ENCODE data around the gene SLC26A9.

DNA sequence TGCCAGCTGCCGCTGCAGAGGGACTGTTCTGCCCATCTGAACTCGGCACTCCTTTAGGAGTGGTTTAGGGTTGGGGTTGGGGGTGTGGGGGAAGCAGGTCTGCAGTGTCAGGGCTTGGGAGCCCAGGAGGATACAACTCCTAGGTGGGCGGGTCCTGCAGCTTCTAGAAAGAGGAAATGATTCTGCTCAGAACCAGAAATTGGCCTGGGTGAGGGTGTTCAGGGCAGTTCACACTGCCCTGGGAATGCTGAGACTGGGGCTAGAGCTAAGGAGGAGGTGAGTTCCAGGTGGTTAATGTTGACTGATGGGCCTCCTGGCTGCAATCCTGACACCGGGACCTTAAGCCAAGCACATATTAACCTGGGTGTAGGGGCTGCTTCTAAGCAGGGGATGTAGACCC lies 4.8 kb upstream of the SLC26A9 start:
- TF ChIP-seq, protein P1, sequence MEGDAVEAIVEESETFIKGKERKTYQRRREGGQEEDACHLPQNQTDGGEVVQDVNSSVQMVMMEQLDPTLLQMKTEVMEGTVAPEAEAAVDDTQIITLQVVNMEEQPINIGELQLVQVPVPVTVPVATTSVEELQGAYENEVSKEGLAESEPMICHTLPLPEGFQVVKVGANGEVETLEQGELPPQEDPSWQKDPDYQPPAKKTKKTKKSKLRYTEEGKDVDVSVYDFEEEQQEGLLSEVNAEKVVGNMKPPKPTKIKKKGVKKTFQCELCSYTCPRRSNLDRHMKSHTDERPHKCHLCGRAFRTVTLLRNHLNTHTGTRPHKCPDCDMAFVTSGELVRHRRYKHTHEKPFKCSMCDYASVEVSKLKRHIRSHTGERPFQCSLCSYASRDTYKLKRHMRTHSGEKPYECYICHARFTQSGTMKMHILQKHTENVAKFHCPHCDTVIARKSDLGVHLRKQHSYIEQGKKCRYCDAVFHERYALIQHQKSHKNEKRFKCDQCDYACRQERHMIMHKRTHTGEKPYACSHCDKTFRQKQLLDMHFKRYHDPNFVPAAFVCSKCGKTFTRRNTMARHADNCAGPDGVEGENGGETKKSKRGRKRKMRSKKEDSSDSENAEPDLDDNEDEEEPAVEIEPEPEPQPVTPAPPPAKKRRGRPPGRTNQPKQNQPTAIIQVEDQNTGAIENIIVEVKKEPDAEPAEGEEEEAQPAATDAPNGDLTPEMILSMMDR (conservative IDR thresholded peaks at IDR 0.05; ENCODE audit: low read depth in 2 of 2), result no peak
- TF ChIP-seq EZH2phosphoT487 (IDR thresholded peaks at IDR 0.05; ENCODE audit: unreplicated experiment) (no peak), POLR2AphosphoS5 (IDR thresholded peaks at IDR 0.05; ENCODE audit: low read depth) (no peak), JUNB (IDR thresholded peaks at IDR 0.05; ENCODE audit: unreplicated experiment) (no peak), ZNF114 (CRISPR knock-in tag; IDR thresholded peaks at IDR 0.05) (no peak), EZH2 (IDR thresholded peaks at IDR 0.05; ENCODE audit: low read depth, unreplicated experiment) (no peak), STAT1 (IDR thresholded peaks at IDR 0.05; ENCODE audit: unreplicated experiment) (no peak), CREB1 (CRISPR knock-in tag; IDR thresholded peaks at IDR 0.05; ENCODE audit: low read depth) (no peak), ZNF331 (CRISPR knock-in tag; IDR thresholded peaks at IDR 0.05; ENCODE audit: low read depth) (no peak)
- TF ChIP-seq, protein P2, sequence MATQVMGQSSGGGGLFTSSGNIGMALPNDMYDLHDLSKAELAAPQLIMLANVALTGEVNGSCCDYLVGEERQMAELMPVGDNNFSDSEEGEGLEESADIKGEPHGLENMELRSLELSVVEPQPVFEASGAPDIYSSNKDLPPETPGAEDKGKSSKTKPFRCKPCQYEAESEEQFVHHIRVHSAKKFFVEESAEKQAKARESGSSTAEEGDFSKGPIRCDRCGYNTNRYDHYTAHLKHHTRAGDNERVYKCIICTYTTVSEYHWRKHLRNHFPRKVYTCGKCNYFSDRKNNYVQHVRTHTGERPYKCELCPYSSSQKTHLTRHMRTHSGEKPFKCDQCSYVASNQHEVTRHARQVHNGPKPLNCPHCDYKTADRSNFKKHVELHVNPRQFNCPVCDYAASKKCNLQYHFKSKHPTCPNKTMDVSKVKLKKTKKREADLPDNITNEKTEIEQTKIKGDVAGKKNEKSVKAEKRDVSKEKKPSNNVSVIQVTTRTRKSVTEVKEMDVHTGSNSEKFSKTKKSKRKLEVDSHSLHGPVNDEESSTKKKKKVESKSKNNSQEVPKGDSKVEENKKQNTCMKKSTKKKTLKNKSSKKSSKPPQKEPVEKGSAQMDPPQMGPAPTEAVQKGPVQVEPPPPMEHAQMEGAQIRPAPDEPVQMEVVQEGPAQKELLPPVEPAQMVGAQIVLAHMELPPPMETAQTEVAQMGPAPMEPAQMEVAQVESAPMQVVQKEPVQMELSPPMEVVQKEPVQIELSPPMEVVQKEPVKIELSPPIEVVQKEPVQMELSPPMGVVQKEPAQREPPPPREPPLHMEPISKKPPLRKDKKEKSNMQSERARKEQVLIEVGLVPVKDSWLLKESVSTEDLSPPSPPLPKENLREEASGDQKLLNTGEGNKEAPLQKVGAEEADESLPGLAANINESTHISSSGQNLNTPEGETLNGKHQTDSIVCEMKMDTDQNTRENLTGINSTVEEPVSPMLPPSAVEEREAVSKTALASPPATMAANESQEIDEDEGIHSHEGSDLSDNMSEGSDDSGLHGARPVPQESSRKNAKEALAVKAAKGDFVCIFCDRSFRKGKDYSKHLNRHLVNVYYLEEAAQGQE (IDR thresholded peaks at IDR 0.05; ENCODE audit: unreplicated experiment), result no peak

Measured in GM23338 (cell line).